Retina (tissue), 1 donor: ENCODE measurements around the gene GADD45B.
"Not testable (repeated sequence)": the region's sequence is repeated elsewhere in the genome, so short reads cannot be mapped to it uniquely, and the experiment has no call there.

Source experiments
- DNase-seq: peaks from one replicate; pipeline ENCODE4 v3.0.0-alpha.2; 2016

The GADD45B gene

GRCh38 chr19:2469915-2470200 is 6.1 kb upstream of the GADD45B start:
- DNase-seq, result not testable (repeated sequence)

- DNase-seq, result peak; percentile 96
Observed at GRCh38 chr19:2474232-2475017, 1.5 kb upstream of the GADD45B start.

GRCh38 chr19:2475018-2475701 is 767 bp upstream of the GADD45B start:
- peak; percentile 73 for DNase-seq

- no peak for DNase-seq
Observed at GRCh38 chr19:2476451-2477140, 669 bp downstream of the GADD45B start.

- DNase-seq, result peak; percentile 67
Observed at GRCh38 chr19:2477141-2477710, 1.3 kb downstream of the GADD45B start.

- peak; percentile 20 for DNase-seq
Observed at GRCh38 chr19:2477732-2478191, 1.8 kb downstream of the GADD45B start.

GRCh38 chr19:2478278-2478755 is 2.4 kb downstream of the GADD45B start:
- peak; percentile 51 for DNase-seq

GRCh38 chr19:2478756-2479555 is 3.0 kb downstream of the GADD45B start:
- DNase-seq, result no peak

- DNase-seq, result no peak
Observed at GRCh38 chr19:2479556-2480194, 3.7 kb downstream of the GADD45B start.

- DNase-seq, result no peak
Observed at GRCh38 chr19:2481466-2481865, 5.5 kb downstream of the GADD45B start.

- no peak for DNase-seq
Observed at GRCh38 chr19:2482354-2483038, 6.6 kb downstream of the GADD45B start.

- DNase-seq, result no peak
Observed at GRCh38 chr19:2483084-2483483, 7.2 kb downstream of the GADD45B start.

GRCh38 chr19:2483484-2484151 is 7.7 kb downstream of the GADD45B start:
- no peak for DNase-seq

- no peak for DNase-seq
Observed at GRCh38 chr19:2484178-2484937, 8.4 kb downstream of the GADD45B start.

- DNase-seq, result no peak
Observed at GRCh38 chr19:2485428-2485827, 9.5 kb downstream of the GADD45B start.

GRCh38 chr19:2487090-2487489 is 11.2 kb downstream of the GADD45B start:
- DNase-seq, result no peak

GRCh38 chr19:2487842-2488241 is 11.9 kb downstream of the GADD45B start:
- peak; percentile 33 for DNase-seq

- no peak for DNase-seq
Observed at GRCh38 chr19:2488405-2488941, 12.5 kb downstream of the GADD45B start.

GRCh38 chr19:2488942-2489731 is 13.2 kb downstream of the GADD45B start:
- DNase-seq, result peak; percentile 56
